HG03280 (cell line): Measurements from ENCODE around the gene ARHGAP4.

Experiments used
- ATAC-seq: cut with Tn5 transposase; IDR thresholded peaks from one replicate; pipeline ENCODE4 v1.9.1; 2021; ENCODE audit warnings: mild to moderate bottlenecking, moderate library complexity; ENCODE audit not compliant: unreplicated experiment

ARHGAP4 gene

GRCh38 chrX:153947009-153947769 lies 21.1 kb upstream of the ARHGAP4 start:
- peak; percentile 66 for ATAC-seq

GRCh38 chrX:153945956-153946943 lies 20.2 kb upstream of the ARHGAP4 start:
- ATAC-seq = no peak

DNA sequence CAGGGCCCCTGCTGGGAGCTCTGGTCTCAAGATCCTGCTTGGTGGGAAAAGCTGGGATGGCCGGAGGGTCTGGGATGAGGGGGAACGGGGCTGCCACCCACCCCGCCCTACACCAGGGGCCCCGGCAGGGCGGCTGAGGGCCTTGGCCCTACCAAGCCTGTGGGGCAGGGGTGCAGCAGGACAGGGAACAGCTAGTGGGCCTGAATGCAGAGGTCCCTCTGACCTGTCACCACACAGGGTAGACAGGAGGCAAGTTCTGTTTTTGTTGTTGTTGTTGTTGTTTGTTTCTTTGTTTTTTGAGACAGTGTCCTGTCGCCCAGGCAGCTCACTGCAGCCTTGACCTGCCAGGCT lies 18.7 kb upstream of the ARHGAP4 start:
- ATAC-seq = no peak

DNA sequence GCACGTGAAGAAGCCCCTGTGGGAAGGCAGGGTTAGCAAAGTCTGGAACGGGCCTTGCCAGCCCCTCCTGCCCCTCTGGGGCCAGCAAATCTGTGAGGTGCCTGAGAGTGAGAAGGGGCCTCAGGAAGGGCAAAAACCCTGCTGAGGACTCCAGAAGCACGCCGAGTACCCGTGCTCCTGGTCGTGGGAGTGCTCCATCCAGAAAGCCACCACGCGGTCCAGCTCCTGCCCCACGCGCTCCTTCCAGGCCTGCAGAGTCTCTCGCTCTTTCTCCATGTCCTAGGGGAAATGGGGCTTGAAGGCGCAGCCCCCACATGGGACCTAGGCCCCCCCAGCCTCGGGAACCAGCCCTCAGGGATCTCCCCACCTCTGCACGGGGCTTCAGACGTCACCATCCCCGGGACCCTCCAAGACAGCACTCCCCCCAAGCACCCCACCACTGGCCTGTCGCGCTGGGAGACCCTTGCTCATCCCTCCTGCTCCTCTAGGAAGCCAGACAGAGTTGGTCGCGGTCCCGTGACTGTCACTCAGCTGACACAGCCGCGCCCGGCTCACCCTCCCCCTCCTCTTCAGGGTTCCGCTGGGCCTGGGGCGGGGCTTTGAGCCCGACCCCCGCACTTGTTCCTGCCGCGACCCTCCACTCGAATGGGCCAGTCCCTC lies 18.2 kb upstream of the ARHGAP4 start, which contains the start of gene RENBP:
RENBP (minus strand) TSS at position 504 of the 660 bp plus-strand sequence; CDS start at position 471, 33 bp downstream.
- no peak for ATAC-seq

GRCh38 chrX:153941336-153942252 lies 15.5 kb upstream of the ARHGAP4 start:
- ATAC-seq = no peak

DNA sequence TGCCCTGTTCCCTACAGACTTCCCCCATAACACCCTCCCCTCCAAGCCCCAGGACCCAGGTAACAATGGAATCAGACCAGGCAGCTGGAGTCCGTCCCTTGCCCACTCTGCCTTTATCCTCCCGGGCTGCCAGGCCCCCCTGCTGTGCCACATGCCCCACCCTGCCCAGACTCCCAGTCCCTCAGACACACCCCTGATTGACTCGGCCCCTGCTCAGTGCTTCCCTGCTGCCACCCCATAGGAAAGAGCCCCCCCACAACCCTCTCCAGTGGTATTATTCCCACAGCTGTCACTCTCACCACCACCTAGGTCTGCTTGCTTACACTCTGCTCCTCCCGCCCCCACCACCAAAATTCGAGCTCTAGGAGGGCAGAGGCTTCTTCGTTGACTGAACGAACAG lies 13.5 kb upstream of the ARHGAP4 start:
- ATAC-seq = no peak

DNA sequence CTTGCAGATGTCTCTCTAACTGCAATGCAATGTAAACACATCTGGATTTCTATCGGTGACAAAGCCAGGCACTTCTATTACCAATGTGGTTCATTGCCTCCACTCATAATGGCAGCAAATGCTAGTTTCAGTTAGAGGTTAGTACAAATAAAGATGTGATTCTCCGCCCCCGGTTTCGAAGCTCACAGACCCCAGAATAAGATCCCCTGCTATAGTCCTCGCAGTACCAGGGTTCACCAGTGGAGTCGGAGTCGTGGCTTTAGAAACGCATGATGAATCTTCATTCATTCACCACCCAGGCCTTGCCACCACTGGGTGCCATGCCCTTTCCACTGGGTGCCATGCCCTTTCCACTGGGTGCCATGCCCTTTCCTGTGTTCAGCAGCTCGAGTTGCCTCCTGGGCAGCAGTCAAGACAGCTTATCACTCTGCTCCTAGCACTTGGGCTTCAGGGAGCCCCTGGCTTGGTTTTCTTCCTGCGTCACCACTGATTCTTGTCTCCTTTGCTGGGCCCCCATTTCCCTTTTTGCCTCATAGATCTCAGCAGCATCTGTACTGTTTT lies 12.2 kb upstream of the ARHGAP4 start:
- ATAC-seq = no peak

GRCh38 chrX:153937056-153937455 lies 11.0 kb upstream of the ARHGAP4 start:
- ATAC-seq = no peak

- ATAC-seq = no peak
Observed at GRCh38 chrX:153935326-153935851, 9.3 kb upstream of the ARHGAP4 start.

DNA sequence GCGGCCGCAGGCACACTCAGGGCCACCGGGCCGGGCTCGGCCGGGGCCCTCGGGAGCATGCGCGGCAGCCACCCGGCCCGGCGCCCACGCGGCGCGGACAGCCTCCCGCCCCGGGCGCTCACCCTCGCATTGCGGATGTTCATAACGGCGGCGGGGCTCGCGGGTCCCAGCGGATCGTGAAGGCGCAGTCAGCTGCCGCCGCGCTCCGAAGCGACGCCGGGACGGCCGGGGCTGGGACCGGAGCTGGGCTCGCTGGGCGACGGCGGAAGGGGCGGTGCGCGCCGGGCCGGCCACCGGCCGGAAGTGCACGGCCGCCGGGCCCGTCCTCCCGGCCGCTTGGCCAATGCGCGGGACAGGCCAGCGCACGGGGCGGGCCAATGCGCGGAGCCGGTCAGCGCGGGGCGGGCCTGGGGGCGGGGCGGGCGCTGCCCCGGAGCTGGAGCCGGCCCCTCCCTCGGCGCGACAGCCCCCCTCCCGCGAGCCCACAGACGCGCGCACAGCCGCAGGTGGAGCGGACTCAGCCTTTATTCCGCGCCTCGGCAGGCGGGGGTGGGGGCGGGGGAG lies 8.8 kb upstream of the ARHGAP4 start, which contains the start of gene NAA10:
NAA10 (minus strand) TSS at position 276 of the 564 bp plus-strand sequence; CDS start at position 143, 133 bp downstream.
- peak; percentile 88 for ATAC-seq

- ATAC-seq = peak; percentile 6
Observed at GRCh38 chrX:153934148-153934761, 8.2 kb upstream of the ARHGAP4 start.

GRCh38 chrX:153933748-153934147 lies 7.7 kb upstream of the ARHGAP4 start:
- ATAC-seq = no peak

GRCh38 chrX:153932220-153932915 lies 6.3 kb upstream of the ARHGAP4 start:
- ATAC-seq = no peak

DNA sequence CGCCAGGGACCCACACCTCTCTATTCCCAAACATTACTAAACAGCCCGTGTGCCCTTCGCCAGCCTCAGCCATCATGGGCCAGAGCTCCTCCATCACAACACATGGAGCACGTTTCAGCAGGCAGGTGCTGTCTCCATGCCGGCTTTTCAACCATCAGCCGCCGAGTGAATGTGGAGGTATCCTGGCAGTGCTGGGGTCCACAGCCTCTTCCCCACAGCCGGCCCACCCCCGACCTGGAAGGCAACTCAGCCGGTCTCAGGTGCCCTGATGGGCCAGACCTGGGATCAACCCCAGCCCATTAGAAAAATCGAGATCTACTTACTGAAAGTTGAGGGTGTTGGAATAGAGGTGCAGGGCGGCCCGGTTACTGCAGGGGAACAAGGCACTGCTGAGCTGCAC lies 5.7 kb upstream of the ARHGAP4 start:
- ATAC-seq = no peak

GRCh38 chrX:153931151-153931550 lies 5.1 kb upstream of the ARHGAP4 start:
- no peak for ATAC-seq

GRCh38 chrX:153930011-153930910 lies 4.2 kb upstream of the ARHGAP4 start:
- no peak for ATAC-seq

DNA sequence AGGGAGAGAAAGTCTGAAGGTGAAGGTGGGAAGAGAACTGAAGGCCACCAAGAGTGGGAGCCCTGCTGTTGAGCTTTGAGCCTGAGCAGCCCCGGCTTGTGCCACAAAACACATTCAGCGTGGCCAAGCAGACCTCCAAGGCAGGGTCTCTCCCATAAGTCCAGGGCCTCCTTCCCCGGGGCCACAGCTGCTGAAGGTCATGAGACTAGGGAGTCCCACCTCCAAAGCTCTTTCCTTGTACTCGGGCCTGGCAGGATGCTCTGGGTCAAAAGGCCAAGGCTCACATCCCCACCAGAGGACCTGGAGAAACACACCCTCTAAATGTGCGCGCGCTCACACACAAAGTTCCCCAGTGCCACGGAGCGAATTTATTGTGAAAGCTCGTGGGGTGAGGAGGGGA lies 3.5 kb upstream of the ARHGAP4 start:
- ATAC-seq = no peak
